HL-60 (cell line): ENCODE data around the gene SCLY.

ENCODE experiments used
- POLR2AphosphoS5 ChIP-seq: IDR thresholded peaks from 2 replicates; pipeline ENCODE4 v1.6.1; 2012; ENCODE audit warnings: low read depth
- TF ChIP-seq, protein P1 (sequence below): IDR thresholded peaks from 2 replicates; pipeline ENCODE4 v1.6.1; 2012; ENCODE audit warnings: low read depth; ENCODE audit not compliant: insufficient replicate concordance
- TF ChIP-seq, protein P2 (sequence below): IDR thresholded peaks from one replicate; pipeline ENCODE4 v1.5.1; 2011; ENCODE audit warnings: low read length, control low read depth, inconsistent platforms; ENCODE audit not compliant: insufficient read depth

DNA sequence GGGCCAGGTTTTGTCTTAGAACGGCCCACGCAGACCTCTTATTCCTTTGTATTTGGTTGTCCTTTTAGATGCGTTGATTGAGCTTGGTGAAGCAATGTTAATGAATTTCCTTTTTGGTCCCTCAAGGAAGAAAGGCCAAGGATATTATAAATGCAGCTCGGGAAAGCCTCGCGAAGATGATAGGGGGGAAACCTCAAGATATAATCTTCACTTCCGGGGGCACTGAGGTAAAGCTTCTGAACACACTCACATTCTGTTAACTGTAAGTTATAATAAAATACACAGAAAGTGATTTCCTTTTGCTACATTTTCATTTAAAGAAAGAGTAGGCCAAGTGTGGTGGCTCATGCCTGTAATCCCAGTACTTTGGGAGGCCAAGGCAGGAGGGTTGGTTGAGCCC, 7.1 kb downstream of the SCLY start:
- TF ChIP-seq, protein P1, sequence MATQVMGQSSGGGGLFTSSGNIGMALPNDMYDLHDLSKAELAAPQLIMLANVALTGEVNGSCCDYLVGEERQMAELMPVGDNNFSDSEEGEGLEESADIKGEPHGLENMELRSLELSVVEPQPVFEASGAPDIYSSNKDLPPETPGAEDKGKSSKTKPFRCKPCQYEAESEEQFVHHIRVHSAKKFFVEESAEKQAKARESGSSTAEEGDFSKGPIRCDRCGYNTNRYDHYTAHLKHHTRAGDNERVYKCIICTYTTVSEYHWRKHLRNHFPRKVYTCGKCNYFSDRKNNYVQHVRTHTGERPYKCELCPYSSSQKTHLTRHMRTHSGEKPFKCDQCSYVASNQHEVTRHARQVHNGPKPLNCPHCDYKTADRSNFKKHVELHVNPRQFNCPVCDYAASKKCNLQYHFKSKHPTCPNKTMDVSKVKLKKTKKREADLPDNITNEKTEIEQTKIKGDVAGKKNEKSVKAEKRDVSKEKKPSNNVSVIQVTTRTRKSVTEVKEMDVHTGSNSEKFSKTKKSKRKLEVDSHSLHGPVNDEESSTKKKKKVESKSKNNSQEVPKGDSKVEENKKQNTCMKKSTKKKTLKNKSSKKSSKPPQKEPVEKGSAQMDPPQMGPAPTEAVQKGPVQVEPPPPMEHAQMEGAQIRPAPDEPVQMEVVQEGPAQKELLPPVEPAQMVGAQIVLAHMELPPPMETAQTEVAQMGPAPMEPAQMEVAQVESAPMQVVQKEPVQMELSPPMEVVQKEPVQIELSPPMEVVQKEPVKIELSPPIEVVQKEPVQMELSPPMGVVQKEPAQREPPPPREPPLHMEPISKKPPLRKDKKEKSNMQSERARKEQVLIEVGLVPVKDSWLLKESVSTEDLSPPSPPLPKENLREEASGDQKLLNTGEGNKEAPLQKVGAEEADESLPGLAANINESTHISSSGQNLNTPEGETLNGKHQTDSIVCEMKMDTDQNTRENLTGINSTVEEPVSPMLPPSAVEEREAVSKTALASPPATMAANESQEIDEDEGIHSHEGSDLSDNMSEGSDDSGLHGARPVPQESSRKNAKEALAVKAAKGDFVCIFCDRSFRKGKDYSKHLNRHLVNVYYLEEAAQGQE: no peak
- TF ChIP-seq, protein P2, sequence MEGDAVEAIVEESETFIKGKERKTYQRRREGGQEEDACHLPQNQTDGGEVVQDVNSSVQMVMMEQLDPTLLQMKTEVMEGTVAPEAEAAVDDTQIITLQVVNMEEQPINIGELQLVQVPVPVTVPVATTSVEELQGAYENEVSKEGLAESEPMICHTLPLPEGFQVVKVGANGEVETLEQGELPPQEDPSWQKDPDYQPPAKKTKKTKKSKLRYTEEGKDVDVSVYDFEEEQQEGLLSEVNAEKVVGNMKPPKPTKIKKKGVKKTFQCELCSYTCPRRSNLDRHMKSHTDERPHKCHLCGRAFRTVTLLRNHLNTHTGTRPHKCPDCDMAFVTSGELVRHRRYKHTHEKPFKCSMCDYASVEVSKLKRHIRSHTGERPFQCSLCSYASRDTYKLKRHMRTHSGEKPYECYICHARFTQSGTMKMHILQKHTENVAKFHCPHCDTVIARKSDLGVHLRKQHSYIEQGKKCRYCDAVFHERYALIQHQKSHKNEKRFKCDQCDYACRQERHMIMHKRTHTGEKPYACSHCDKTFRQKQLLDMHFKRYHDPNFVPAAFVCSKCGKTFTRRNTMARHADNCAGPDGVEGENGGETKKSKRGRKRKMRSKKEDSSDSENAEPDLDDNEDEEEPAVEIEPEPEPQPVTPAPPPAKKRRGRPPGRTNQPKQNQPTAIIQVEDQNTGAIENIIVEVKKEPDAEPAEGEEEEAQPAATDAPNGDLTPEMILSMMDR: no peak
- TF ChIP-seq POLR2AphosphoS5: no peak
